ENCODE data around the gene BBOX1. TPM values are rescaled to one million over a fixed set of nuclear protein-coding genes. Genes with fewer than 3 reads are reported as not detected.

Gene BBOX1
- total and polyA plus RNA-seq, 9 donors, result 0.04 to 2.3 (median 0.52) TPM; not detected in 3

GRCh38 chr11:27004103-27004502, 36.5 kb upstream of the BBOX1 start:
- H3K27ac ChIP-seq, result no peak overlapping the region
- no peak overlapping the region for H3K4me3 ChIP-seq
- H3K36me3 ChIP-seq, result no peaks in the 10 kb centered on the region
- H3K9me3 ChIP-seq, result no peaks in the 10 kb centered on the region
- DNase-seq, result no peak
- no peak for TF ChIP-seq POLR2A (IDR thresholded peaks at IDR 0.05)
- no peak for TF ChIP-seq EP300 (IDR thresholded peaks at IDR 0.05)
- TF ChIP-seq CTCF (IDR thresholded peaks at IDR 0.05), result no peak
- no peaks in the 10 kb centered on the region for H3K27me3 ChIP-seq
- intact Hi-C loops (cut with DNase I), result no loop called here
- no peaks in the 10 kb centered on the region for H3K4me1 ChIP-seq (ENCODE audit: insufficient read depth)
- WGBS, 3 donors, result 85 to 93% (median 89%) methylated on average over 2 of the region's 2 CpGs

- Histone ChIP-seq H3K36me3 (no peaks in the 10 kb centered on the region), H3K4me1 (ENCODE audit: insufficient read depth) (peaks cover 4% of the 10 kb centered on the region), H3K27me3 (no peaks in the 10 kb centered on the region), H3K9me3 (no peaks in the 10 kb centered on the region), H3K27ac (no peak overlapping the region), H3K4me3 (no peak overlapping the region)
- DNase-seq, result no peak
- intact Hi-C loops (cut with DNase I), result no loop called here
- no peak for TF ChIP-seq CTCF (IDR thresholded peaks at IDR 0.05)
- no peak for TF ChIP-seq EP300 (IDR thresholded peaks at IDR 0.05)
- no peak for TF ChIP-seq POLR2A (IDR thresholded peaks at IDR 0.05)
Observed at GRCh38 chr11:27008811-27009535, 31.6 kb upstream of the BBOX1 start.

GRCh38 chr11:27011560-27012233, 28.9 kb upstream of the BBOX1 start:
- DNase-seq, result no peak
- Histone ChIP-seq H3K4me3 (no peak overlapping the region), H3K4me1 (ENCODE audit: insufficient read depth) (peaks cover 4% of the 10 kb centered on the region), H3K9me3 (no peaks in the 10 kb centered on the region), H3K27ac (peak overlapping the region in 1 of 2 donors; percentile 29), H3K27me3 (no peaks in the 10 kb centered on the region), H3K36me3 (no peaks in the 10 kb centered on the region)
- intact Hi-C loops (cut with DNase I), result no loop called here
- WGBS, 3 donors, result 60 to 67% (median 60%) methylated on average over 4 of the region's 4 CpGs
- no peak for TF ChIP-seq CTCF (IDR thresholded peaks at IDR 0.05)
- TF ChIP-seq POLR2A (IDR thresholded peaks at IDR 0.05), result no peak

- H3K27ac ChIP-seq, result peak overlapping the region in 1 of 2 donors; percentile 29
- H3K4me1 ChIP-seq (ENCODE audit: insufficient read depth), result peaks cover 4% of the 10 kb centered on the region
- 5 to 17% (median 16%) methylated on average over 4 of the region's 4 CpGs for WGBS, 3 donors
- TF ChIP-seq POLR2A (IDR thresholded peaks at IDR 0.05) (no peak), EP300 (IDR thresholded peaks at IDR 0.05) (no peak)
- H3K4me3 ChIP-seq, result no peak overlapping the region
- H3K36me3 ChIP-seq, result no peaks in the 10 kb centered on the region
- DNase-seq, result peak in 3 of 5 donors; percentile 23 to 32 (median 27)
- intact Hi-C loops (cut with DNase I), result no loop called here
- H3K27me3 ChIP-seq, result no peaks in the 10 kb centered on the region
- no peaks in the 10 kb centered on the region for H3K9me3 ChIP-seq
Observed at GRCh38 chr11:27012234-27012921, 28.2 kb upstream of the BBOX1 start.
